GM21515 (cell line): ENCODE measurements around the gene TIPRL.
"Not testable (repeated sequence)": the region's sequence is repeated elsewhere in the genome, so short reads cannot be mapped to it uniquely, and the experiment has no call there.

Experiments
- ATAC-seq: cut with Tn5 transposase; IDR thresholded peaks from one replicate; pipeline ENCODE4 v1.9.1; 2021; ENCODE audit not compliant: unreplicated experiment

TIPRL gene

DNA sequence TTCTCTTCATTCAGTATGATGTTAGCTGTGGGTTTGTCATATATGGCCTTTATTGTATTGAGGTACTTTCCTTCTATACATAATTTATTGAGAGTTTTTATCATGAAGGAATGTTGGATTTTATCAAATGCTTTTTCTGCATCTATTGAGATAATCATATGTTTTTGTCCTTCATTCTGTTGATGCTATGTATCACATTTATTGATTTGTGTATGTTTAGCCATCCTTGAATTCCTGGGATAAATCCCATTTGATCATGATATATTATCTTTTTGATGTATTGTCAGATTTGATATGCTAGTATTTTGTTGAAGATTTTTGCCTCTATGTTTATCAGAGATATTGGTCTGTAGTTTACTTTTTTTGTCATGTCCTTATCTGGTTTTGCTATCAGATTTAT, 21.1 kb upstream of the TIPRL start:
- ATAC-seq, result no peak

DNA sequence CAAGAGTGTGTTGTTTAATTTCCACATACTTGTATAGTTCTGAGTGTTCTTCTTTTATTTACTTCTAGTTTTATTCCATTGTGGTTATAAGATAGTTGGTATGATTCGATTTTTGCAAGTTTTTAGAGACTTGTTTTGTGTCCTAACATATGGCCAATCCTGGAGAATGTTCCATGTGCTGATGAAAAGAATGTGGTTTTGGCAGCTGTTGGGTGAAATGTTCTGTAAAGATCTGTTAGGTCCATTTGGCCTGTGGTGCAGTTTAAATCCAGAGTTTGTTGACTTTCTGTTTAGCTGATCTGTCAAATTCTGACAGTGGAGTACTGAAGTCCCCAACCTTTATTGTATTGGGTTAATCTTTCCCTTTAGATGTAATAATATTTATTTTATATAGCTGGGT, 19.5 kb upstream of the TIPRL start:
- ATAC-seq, result no peak

DNA sequence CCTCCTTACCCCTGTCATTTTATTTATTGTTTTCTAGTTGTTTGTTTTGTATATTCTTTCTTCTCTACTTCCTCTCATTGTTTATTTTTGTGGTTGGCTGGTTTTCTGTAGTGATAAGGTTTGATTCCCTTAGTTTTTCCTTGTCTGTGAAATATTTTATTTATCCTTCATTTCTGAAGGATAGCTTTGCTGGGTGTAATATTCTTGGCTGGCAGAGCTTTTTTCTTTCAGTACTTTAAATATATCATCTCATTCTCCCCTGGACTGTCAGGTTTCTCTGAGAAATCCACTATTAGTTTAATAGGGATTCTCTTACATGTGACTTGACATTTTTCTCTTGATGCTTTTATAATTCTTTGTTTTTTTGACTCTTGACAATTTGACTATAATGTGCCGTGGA, 18.8 kb upstream of the TIPRL start:
- no peak for ATAC-seq

GRCh38 chr1:168161459-168161858, 17.3 kb upstream of the TIPRL start:
- ATAC-seq, result no peak

GRCh38 chr1:168163670-168164069, 15.1 kb upstream of the TIPRL start:
- no peak for ATAC-seq

DNA sequence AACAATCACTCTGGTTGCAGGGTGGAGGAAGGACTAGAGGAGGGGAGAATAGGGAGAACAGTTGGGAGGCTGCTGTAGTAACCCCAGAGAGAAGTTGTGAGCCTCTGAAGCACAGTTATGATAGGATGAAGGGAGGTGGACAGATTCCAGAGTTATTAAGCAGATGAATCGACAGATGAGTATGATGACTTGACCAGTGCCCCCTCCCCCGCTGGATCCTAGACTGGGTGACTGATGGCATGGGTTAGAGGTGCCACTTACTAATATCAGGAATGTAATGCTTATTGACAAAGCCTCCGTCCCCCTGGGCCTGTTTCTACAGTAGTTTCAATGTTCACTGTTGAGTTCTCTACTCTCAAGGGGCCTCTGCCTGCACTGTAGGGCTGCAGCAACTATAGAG, 14.0 kb upstream of the TIPRL start:
- ATAC-seq, result no peak

DNA sequence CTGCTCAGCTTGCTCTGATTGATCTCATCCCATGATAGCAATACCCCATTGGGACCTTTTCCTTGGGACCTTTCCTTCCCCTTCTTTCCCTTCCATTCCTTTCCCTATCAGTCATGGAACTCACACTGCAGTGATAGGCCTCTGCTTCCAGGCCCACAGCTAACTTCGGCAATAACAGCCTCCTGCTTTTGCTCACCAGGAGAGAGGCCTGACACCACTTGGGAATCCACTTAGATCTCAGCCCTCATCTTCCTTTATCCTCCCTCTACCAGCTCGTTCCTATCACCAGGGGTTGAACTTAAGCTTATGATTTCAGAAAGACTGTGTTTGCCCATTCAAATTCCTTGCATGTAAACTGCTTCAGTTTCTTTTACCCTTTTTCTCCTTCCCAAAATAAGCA, 11.0 kb upstream of the TIPRL start:
- no peak for ATAC-seq

DNA sequence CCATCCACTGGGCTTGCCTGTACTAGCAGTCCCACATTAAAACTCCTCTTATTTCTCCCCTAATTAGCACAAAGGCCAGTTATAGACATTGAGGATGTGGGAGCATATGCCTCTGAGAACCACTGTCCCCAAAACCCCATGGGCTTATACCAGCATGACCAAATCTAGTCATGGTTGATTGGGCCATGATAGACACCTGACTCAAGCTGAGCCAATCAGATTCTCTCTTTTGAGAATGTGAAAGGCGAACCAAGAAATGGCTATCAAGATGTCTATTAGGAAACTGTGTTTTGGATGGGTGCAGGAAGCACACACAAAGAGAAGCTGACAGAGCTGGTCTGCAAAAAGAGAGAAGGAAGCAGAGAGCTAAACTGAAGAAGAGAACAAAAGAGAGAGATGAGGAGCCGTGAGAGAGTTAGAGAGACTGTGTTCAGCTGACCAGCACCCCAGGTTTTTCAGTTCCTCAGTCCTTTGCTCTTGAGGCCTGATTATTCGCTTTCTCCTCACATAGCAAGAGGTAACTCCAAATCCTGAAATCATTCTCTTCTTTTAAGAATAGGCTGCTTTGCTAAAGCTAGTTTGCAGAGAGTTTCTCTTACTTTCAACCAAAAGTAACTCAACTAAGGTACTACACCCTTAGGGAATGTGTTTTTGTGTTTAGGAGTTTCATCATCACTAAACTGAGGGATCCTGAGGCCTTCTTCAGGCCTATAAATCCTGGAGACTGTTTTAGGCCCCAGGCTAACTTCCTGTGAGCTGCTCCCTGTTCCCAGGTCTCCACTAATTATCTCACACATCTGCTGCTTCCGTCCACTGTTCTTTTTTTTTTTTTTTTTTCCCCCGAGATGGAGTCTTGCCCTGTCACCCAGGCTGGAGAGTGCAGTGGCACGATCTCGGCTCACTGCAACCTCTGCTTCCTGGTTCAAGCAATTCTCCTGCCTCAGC, 7.9 kb upstream of the TIPRL start:
- no peak for ATAC-seq

- no peak for ATAC-seq
Observed at GRCh38 chr1:168172250-168172915, 6.4 kb upstream of the TIPRL start.

DNA sequence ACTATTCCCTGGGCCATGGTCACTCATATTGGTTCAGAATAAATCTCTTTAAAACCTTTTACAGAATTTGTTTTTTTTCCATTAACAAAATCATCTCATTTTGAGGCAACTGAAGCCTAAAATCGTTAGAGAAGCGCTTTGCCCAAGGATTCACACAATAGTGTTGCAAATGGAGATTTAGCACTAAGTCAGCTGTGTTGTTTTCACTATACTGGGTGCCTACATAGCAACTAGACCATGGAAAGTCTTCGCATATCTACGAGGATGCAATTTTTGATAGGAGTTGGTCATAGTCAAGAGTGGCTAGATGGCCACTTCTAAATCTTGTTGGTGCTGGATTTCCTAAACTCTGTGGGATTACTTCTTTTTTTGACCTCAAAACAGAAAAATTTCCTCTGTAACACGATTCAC, 530 bp upstream of the TIPRL start:
- no peak for ATAC-seq

DNA sequence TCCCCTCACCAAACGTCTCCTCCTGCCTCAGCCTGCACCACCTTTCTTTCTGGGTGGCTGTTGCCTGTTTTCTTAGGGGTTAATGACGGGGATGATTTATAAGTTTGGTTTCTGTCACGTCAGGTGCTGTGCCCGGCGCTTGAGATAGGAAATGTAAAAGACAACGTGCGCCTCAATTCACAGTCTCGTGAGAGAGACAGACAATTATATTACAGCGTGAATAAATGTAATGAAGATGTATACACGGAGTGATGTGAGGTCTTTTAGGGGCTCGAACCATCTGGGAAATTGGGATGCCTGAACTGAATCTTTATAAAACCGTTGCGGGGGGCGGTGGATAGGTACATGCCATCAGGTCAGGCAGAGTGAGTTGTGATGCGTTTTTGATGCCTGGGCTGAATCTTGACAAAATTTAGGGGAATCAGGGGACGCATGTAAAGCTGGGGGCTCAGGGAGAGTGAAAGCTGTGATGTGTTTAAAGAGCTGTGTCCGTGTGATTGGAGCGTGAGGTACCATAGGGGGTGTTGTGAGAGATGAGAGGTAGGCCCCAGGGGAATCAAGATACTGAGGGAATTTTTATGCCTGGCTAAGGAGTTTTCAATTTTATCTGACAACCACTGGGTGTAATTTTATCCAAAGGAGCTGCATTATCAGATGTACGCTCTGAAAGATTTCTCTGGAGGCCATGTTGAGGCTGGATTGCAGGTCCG, 831 bp downstream of the TIPRL start:
- no peak for ATAC-seq

DNA sequence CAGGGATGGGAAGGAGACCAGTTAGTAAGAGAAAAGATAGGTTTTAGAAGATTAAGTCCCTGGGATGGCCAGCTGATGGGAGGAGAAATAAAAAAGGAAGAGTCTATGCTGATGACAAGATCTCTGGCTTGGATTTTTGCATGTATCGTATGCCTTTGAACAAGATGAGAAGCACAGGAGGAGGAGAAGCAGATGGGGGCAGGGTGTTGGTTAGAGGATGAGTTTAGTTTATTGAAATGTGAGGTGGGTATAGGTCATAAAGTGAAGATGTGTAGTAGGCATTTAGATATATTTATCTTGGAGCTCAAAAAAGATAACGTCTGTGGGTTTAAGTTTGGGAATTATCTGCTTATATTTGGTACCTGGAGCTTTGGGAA, 1.4 kb downstream of the TIPRL start:
- no peak for ATAC-seq

DNA sequence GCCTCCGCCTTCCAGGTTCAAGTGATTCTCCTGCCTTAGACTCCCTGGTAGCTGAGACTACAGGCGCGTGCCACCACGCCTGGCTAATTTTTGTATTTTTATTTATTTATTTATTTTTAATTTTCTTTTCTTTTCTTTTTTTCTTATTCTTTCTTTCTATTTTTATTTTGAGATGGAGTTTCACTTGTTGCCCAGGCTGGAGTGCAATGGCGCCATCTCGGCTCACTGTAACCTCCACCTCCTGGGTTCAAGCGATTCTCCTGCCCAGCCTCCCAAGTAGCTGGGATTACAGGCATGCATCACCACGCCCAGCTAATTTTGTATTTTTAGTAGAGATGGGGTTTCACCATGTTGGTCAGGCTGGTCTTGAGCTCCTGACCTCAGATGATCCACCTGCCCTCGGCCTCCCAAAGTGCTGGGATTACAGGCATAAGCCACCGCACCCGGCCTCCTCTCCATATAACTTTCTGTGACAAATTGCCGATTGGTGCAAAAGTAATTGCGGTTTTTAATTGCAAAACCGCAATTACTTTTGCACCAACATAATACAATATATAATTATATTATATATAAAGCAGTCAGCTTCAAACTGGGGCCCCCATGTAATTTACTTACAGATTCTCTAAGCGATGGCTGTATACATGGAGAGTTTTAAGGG, 2.4 kb downstream of the TIPRL start:
- not testable (repeated sequence) for ATAC-seq

DNA sequence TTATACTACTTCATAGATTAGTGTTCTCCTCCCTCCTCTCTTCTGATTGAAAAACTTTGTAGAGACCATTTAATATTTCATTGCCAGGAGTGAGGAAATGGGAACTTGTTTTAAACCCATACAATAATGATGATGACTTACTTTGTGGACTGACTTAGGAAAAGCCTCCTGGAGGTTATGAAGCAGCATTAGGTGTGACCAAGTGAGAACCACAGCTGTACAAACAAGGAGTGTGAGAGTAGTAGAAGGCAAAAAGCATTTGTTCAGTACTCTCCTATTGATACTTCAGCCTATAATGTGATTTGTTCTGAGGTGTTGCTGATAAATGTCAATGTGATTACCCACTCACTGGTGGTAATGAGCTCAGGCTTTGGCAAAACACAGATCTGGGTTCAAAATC, 8.4 kb downstream of the TIPRL start:
- ATAC-seq, result no peak

DNA sequence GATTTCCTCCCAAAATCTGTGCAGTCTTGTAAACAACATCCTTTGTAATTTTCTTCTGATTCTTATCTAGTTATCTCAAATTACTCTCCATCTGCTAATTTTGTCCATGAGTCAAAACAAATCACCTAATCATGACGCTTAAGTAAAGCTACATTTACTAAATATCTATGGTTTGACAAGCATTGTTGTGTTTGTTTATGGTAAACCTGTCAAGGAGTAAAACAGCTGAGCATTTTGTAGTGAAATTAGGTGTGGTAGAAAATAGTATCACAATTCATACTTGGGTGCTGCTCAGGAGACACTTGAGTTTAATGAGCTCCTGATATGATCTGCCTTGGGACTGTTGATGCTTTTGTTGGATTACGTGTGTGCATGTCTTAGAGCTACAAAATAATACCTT, 11.6 kb downstream of the TIPRL start:
- no peak for ATAC-seq

GRCh38 chr1:168195199-168196135, 16.7 kb downstream of the TIPRL start:
- ATAC-seq, result no peak

DNA sequence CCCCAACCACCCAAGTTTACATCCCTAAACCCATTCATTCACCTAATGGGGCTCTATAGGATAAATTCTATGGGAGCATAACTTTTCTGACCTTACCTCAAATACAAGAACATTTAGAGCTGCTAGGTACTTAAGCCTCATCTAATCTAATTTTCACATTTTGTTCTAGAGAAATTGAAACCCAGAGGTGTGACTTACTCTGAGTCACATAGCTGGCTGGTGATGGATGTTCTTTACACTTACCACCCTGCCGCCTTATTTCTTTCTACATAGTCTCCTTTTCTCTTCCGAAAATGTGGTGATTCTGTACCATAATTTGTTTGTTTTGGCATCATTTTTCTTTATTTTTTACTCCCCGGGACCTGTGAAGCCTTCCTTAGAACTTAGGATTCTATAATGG, 20.3 kb downstream of the TIPRL start:
- ATAC-seq, result no peak

DNA sequence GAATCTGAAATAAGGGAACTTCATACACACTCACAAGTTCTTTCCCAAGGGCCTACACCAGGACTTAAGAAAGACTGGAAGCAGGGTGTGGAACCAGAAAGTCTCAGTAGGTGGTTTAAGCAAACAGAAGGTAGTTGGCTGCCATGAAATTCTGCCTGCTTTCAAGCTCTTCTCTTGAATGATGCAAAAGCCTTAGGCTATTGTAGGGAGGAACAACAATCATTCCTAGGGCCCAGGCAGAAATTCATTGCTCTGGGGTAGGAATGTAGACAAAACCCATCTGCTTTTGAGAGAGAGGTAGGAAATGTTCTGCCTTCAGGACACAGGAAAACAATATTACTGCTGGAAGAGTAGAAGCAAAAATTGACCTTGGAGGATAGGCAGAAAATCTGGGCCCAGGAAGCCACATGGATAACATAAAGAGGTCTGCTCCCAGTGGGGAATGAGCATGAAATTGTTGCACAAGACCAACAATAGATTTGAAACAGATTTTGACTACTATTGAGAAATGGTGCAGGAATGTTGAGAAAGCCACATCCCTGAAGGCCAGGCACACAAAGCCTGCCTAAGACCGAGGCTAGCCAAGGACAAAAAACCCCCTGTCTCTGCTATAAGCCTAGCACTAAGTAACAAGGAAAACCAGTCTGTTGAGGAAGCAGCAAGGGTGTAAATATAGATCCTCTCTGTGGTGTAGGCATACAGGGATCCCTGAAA, 24.3 kb downstream of the TIPRL start:
- ATAC-seq, result no peak

DNA sequence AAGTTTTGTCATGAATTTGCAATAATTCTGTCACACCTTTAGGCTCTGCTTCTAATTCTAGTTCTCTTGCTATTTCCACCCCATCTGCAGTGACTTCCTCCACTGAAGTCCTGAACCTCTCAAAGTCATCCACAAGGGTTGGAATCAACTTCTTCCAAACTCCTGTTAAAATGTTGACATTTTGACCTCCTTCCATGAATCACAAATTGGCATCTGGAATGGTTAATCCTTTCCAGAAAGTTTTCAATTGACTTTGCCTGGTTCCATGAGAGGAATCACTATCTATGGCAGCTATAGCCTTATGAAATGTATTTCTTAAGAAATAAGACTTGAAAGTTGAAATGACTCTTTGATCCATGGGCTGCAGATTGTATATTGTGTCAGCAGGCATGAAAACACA, 27.3 kb downstream of the TIPRL start:
- ATAC-seq, result no peak

DNA sequence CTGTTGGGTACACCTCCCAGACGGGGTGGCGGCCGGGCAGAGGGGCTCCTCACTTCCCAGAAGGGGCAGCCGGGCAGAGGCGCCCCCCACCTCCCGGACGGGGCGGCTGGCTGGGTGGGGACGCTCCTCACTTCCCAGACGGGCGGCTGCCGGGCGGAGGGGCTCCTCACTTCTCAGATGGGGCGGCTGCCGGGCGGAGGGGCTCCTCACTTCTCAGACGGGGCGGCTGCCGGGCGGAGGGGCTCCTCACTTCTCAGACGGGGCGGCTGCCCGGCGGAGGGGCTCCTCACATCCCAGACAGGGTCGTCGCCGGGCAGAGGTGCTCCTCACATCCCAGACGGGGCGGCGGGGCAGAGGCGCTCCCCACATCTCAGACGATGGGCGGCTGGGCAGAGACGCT, 28.9 kb downstream of the TIPRL start:
- not testable (repeated sequence) for ATAC-seq
